GM18508 (cell line): ENCODE data around the gene LYSMD3.

Experiments
- ATAC-seq: cut with Tn5 transposase; IDR thresholded peaks from one replicate; pipeline ENCODE4 v1.9.1; 2021; ENCODE audit warnings: moderate number of reproducible peaks; ENCODE audit not compliant: insufficient read depth, unreplicated experiment

LYSMD3 gene

DNA sequence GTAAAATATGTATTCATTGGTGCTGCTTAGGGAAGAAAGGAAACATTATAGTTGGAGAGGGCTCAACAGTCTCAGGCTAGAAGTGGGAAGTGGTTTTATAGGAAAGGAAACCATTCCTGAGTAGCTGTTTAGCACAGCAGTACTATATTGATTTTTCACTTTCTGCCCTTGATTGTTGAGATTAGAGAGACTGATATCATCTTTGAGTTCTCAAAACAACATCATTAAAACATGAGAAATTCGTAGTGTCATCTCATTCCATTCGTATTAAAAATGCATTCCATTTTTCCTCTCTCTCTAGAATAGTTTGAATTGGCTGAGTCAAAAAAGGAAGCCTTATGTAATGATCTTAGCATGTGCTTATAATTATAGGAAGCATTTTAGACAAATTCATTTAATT is 40.6 kb downstream of the LYSMD3 start:
- ATAC-seq = no peak

GRCh38 chr5:90484540-90484939 is 44.8 kb downstream of the LYSMD3 start:
- ATAC-seq = no peak

DNA sequence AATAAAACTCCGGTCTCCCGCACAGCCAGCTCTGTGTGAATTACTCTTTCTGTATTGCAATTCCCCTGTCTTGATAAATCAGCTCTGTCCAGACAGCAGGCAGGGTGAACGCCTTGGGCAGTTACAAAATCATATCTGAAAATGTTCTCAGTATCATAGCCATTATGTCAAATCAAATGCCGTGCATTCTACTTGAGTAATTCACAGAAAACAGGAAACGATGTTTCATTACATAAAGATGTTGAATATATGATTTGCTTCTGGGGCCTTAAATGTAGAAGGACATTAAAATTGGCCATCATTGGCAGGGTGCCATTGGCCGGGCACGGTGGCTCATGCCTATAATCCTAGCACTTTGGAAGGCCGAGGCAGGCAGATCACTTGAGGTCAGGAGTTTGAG is 46.2 kb downstream of the LYSMD3 start:
- no peak for ATAC-seq

DNA sequence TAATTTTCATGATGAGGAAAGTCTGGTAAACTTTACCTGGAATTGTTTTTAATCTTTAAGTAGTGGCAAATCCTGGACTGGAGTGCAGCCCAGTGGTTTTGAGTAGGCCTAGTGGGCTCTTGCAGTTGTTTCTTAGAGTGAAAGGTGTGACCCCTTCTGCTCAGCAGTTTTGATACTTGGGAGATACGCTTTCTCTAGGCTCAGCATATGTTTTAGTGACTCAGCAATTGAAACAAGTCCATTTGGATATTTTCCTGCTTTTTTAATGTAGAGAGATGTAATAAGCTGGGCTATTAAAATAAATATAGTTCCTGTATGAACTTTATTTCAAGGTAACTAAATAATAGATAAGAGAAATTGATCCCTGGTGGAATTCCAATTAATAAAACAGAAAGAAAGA is 48.7 kb downstream of the LYSMD3 start:
- ATAC-seq = no peak

- no peak for ATAC-seq
These were observed 49.6 kb downstream of the LYSMD3 start for GRCh38 chr5:90479611-90480385.

- ATAC-seq = no peak
These were observed 51.7 kb downstream of the LYSMD3 start for GRCh38 chr5:90477621-90478215.

- ATAC-seq = no peak
These were observed 52.3 kb downstream of the LYSMD3 start for GRCh38 chr5:90477073-90477472.

DNA sequence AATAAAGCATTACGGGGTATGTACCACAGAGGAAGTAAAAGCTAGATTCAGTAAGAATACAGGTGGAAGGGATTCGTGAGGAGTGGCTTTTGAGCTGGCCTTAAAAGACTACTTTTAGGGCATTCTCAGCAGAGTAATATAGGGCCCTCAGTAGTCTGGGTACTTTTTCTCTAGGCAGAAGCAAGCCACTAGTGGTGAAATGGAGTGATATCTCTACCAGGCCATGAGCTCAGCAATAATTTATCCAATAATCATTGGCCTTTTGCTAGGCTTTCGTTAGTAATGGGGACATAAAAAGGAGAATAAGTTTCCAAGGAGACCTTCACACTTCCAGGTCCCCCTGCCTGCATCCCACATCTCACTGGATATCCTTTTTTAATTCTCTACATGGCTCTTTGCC is 53.0 kb downstream of the LYSMD3 start:
- ATAC-seq = no peak

- no peak for ATAC-seq
These were observed 53.9 kb downstream of the LYSMD3 start for GRCh38 chr5:90475436-90475980.

GRCh38 chr5:90474235-90475107 is 54.9 kb downstream of the LYSMD3 start, which contains the start of the genes MBLAC2 and POLR3G:
Gene MBLAC2 (minus strand): TSS chr5:90474771. CDS start chr5:90474292, 479 bp downstream.
Gene POLR3G (plus strand): TSS chr5:90474864. CDS start chr5:90485568, 10,704 bp downstream.
- peak; percentile 78 for ATAC-seq

DNA sequence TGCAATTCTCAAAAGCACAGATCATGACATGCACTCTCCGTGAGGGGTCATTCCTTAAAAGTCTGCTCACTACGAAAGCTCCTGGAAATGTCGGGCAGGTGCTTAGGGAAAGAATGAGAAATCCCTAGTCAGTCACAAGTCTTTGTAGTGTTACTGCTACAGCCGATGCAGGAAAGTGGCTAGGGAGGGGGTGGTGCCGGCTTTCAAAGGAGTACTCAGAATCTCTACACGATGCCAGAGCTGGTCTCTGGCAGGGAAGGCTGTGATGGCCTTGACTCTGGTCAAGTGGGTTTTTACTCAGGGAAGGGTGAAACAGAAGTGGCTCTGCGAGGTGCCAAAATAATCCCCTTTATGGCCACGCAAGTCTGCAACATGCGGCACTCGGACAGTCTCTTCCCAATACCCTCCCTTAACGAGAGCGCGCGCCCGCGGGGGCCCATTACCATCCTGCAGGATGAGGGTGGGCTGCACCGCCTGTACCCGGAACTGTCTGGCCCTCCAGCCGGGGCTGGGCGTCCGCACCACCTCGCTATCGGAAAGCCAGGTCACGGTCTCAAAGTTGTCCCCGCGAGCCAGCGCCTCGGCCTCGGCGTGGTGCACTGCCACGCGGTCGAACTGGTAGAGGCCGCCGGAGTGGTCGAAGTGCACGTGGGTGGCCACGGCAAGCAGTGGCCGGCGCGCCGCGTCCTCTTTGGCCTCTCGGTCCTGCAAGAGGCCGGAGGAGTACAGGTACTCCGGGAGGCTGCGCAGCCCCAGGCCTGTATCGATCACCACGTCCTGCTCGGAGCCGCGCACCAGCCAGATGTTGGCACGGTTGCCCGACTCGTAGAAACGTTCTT is 55.8 kb downstream of the LYSMD3 start:
- peak; percentile 3 for ATAC-seq

DNA sequence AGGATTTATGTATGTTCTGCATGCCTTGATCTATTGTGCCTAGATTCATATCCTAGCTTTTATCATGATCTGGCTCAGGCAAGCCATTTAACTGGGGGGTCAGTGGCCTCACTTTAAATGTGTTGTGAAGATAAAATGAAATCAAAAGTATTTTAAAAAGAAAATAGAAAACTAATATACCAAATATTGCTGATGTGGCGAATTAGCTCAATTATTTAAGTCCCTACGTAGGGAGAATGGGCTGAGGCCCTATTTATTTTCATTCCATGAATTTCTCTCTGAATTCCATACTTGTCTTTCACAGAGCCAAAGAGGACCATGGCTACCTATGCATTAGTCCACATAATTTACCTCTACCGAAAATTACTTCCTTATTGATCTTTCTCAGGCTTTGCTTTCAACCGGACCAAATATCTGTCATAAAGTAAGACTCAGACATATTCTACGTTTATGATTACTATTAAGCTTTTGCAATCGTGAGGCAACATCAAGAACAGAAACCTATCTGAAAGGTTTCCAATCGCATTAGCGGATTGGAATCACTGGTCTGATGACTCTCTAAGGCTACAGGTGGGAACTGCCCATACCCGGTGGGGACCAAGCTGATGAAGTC is 56.5 kb downstream of the LYSMD3 start:
- ATAC-seq = no peak
